Activated T-cell treated with anti-CD3 and anti-CD28 coated beads, Interleukin-2, amount 50 U/mL, for 1 hour (primary cell): ENCODE results near the gene DTD2.
A peak's percentile ranks its signal among the peaks of the same experiment; 100 is the strongest.
"Not testable (repeated sequence)": the region's sequence is repeated elsewhere in the genome, so short reads cannot be mapped to it uniquely, and the experiment has no call there.

Source experiments
- DNase-seq: peaks from one replicate; pipeline ENCODE4 v3.0.0-alpha.2; 2020

The DTD2 gene

DNA sequence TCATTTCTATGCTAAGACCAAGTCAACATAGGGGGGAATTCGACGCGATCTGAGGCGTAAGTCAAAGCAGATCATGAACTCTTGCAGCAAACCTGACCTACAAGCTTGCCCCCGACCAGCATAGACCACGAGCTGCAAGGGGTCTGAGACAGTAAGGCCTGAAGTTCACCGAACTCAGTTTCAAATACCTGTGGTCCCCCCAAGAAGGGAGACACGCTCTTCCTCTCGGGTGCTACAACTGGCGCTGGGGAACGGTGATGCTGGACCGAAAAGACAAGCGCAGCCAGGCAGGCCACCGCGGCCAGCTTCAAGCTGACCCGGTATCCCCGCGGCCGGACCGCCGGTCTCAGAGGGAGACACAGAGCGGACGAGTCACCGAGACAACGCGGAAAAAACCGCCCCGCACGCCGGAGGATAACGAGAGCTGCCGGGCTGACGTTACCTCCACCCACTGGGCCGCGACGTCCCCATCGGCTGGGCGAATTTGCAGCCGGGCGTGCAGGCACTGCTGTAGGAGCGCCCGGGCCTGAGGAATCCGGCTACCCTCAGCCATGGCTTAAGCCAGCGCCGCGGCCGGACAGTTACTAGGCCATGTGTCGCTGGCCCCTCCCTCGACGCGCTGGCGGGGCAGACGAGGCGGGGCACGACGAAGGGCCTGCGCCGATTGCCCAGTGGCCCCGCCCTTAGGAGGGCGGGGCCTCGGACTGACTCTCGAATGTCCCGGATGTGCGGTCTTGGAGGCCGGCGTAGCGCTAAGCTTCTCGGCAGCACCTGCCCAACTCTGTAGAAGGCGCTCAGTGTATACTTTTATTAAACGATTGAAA is at the start of gene DTD2:
DTD2 (minus strand) TSS at position 666 of the 824 bp plus-strand sequence; CDS start at position 553, 113 bp downstream.
- peak; percentile 93 for DNase-seq

DNA sequence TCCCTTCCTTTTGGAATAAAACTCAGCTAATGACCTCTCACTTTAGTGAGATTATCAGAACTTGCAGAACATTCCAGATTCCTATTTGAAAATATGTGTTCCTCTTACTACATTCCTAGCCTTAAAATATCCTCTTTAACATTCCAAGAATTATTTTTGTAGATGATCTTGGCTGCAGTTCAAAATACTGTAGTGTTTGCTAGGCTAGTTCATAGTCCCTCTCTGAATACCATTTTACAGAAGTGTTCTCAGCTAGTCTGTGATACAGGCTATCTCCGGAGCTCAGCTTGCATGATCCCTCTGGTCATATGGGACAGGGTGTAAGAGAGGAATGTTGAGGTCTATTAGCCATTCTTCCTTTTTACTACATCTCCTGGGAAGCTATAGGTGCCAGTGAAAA is 48.1 kb upstream of the DTD2 start:
- DNase-seq: no peak

DNA sequence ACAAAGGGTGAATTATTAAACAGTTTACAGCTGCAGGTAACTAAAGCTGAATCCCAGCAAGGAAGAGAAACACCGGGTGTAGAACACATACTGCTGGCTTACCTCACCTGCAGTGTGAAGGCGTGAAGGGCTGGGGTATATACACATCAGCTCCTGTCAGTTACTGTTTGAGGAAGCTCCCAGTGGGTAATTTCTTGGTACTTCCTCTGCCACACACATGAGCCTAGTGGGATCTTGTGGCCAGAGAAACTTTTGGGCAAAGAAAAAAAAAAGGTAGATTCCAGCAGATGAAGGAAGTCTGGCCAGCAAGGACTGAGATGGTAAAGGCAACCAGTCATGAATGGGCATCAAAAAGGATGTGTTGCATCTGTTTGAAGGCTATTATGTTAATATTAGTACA is 44.6 kb upstream of the DTD2 start:
- DNase-seq: no peak

DNA sequence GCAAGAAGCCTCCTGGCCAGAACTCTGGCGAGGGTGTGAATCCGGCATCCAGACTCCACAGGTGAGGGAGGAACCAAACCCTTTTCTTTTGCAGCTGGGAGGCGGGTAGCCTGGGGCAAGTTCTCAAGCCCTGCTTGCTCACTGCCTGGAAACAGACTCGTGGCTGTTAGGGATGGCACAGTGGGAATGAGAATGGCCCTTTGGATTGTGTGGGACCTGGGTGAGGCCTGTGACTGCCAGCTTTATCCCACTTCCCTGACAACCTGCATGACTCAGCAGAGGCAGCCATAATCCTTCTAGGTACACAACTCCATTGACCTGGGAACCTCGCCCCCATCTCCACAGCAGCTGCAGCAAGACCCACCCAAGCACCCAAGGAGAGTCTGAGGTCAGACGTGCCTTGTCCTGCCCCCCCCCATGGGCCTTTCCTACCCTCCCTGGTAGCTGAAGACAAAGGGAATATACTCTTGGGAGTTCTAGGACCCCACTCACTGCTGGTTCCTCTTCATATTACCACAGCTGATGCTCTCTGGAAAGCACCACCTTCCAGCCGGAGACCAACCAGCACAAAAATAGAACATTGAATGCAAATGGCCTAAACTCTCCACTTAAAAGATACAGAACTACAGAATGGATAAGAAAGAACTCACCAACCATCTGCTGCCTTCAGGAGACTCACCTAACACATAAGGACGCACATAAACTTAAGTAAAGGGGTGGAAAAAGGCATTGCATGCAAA is 35.6 kb upstream of the DTD2 start:
- no peak for DNase-seq

DNA sequence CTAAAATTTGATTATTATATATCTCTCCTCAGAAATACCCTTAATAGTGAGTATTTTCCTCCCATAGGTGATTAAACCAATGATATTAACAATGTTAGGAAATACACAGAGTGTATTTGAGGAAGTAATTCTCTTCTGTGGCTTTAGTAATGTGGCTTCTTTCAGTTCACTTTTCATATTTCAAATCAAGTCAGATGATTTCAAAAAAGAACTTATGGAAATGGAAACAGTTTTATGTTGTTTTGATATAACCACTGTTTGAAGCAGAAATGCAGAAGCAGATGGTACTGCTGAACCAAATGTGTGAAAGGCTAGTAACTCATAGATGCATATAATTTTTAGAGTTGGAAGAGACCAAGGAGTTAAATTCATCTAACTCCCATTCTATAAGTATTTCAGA is 32.4 kb upstream of the DTD2 start:
- no peak for DNase-seq

DNA sequence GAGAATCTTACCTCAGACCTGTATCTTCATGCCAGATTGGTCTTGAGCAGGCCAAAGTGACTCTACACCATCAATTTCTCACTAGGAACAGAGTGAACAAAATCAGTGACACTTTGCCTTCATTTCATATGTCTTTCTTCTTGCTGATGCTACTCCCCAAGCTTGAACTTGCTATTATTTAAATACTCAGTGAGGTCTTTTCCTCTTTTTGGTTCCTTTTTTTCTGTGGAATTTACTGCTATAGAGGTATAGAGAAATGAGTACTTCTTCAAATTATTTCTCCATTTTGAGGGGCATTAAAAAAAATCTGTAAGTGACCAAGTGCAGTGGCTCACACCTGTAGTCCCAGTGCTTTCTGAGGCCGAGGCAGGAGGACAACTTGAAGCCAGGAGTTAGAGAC is 30.6 kb upstream of the DTD2 start, which contains the start of gene GPR33:
GPR33 (minus strand) TSS at position 154 of the 400 bp plus-strand sequence. CDS start 4,074 bp downstream, outside the sequence.
- no peak for DNase-seq

DNA sequence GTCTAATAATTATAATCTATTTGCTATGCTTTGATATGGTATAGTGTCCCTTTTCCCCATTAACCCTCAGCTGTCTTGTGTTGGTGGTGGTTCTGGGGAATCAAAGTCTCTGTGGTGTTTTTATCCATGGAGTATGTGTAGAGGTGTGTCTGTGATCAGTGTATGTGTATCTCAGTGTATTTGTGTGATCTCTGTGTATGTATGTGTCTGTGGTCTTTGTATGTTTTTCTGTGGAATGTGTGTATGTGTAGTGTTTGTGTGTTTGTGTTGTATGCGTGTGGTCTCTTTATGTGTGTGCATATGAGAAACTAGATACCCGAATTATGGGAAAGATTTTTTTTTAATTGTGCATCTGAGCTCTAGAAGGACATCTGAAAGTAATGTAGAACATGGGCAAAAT is 29.5 kb upstream of the DTD2 start:
- DNase-seq: no peak

DNA sequence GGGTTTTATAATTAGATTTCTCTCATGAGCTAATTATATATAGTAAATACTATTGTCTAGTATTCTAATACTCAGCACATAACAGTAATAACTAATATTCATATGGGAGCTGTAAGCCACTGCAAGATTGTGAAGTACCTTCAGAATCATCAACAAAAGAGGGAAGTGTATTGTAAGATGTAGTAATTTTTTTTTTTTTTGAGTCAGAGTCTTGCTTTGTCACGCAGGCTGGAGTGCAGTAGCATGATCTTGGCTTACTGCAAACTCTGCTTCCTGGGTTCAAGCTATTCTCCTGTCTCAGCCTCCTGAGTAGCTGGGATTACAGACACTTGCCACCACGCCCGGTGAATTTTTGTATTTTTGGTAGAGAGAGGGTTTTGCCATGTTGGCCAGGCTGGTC is 27.4 kb upstream of the DTD2 start:
- no peak for DNase-seq

DNA sequence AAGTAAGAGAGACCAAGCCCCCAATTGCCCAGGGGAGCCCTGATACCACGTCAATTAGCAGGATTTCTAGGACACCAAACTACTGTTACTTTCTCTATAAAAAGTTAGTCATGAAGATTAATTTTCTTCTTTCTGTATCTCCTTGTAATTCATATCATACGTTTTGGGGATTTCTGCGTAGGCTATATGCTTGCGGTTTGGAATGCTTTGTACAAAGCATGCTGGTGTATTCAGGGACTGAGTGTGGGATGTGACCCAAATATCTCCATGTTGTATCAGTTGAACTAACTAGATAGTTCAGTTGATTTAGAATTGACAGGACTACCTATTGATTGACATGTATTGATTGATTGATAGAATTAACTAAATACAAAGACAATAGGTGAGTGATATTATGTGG is 22.9 kb upstream of the DTD2 start:
- no peak for DNase-seq

DNA sequence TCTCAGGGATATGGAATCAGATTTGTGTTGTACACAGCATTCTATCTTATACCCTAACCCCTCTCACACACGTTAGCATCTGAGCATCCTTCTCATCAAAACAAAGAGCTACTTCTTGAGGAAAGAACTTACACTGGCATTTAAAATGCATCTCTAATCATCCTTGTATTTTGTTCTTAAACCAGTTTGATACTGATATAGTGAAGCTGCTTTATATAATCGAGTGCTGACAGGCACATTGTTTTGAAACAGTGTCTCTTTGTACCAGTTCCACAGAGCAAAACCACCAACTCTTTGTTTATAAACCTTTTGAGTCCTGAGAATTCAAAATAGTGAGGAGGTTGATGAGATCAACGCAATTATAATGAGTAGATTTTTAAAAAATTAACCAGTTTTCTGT is 21.7 kb upstream of the DTD2 start:
- no peak for DNase-seq

DNA sequence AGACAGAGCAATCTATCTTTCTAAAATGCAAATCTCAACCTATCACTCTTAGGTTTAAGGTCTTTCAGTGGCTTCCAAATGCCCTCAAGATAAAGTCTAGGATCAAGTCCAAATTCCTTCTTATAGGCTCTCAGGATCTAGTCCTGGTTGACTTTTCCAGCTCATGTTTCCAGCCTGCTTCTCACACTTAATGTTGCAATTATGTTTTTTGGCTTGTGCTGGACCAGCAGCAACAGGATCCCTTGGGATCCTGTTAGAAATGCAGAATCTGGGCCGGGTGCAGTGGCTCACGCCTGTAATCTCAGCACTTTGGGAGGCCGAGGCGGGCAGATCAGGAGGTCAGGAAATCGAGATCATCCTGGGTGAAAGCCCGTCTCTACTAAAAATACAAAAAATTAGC is 19.9 kb upstream of the DTD2 start:
- DNase-seq: no peak

DNA sequence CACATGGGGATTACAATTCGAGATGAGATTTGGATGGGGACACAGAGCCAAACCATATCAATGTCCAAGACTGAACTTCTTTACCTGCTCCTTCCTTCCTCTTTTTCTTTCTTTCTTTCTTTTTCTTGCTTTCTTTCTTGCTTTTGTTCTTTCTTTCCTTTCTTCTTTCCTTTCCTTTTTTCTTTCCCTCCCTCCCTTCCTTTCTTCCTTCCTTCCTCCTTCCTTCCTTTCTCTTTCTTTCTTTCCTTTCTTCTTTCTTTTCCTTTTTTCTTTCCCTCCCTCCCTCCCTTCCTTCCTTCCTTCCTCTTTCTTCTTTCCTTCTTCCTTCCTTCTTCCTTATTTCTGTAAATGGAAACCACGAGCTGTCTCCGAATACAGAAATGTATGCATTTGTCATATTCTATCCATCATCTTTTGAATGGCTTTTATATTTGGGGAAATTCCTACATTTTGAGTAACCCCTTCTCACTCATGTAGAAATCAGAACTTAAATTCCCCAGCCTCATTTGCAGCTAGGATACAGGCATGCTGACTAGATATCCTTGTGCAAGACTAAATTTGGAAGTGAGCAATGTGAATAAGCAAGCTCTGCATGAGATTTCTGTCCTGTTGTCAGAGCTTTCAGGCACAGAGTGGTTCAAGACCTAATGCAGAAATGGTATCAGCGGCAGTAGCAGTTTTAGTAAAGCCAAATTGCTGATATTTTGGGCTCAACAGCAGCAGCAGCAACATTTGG is 19.0 kb upstream of the DTD2 start:
- DNase-seq: no peak

DNA sequence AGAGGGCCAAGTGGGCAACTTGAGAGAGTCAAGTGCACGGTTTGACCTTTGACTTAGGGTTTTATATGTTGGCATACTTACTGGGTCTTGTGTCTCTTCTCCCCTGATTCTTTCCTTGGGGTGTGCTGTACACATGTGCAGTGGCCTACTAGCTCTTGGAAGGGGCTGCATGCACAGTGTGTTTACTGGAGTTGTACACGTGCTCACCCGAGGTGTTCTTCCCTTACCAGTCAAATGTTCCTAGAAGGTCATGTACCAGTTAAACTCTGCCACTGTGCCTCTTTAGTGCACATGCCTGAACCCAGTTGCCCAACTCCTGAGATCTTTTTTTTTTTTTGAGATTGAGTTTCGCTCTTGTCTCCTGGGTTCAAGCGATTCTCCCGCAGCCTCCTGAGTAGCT is 9.2 kb upstream of the DTD2 start:
- no peak for DNase-seq

DNA sequence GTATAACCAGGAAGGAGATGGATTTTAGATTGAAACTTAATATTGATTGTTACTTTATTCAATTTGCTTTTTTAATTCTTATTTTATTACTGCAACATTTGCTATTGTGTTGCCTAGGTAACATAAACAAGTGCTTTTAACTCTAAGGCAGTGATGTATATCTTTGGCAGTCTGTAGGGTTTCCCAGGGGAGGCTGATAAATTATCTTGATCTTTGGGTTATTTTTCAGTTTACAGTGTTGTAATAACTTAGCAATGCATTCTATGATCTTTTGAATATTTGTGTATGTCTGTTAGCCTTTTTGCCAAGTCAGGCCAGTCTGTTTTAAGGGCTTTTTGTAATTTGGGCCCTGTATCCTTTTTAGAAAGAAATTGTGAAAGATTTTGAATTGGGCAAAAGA is 7.8 kb upstream of the DTD2 start:
- no peak for DNase-seq

DNA sequence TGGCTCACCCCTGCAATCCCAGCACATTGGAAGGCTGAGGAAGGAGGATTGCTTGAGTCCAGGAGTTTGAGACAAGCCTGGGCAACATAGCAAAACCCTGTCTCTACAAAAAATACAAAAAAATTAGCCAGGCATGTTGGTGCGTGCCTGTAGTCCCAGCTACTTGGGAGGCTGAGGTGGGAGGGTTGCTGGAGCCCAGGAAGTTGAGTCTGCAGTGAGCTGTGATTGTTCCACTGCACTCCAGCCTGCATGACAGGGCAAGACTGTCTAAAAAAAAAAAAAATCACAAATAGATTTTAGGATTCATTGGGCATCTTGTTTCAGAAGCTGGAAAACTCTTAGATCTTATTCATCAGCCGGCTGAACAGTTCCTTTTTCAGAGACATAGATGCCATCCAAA is 5.1 kb upstream of the DTD2 start:
- not testable (repeated sequence) for DNase-seq

DNA sequence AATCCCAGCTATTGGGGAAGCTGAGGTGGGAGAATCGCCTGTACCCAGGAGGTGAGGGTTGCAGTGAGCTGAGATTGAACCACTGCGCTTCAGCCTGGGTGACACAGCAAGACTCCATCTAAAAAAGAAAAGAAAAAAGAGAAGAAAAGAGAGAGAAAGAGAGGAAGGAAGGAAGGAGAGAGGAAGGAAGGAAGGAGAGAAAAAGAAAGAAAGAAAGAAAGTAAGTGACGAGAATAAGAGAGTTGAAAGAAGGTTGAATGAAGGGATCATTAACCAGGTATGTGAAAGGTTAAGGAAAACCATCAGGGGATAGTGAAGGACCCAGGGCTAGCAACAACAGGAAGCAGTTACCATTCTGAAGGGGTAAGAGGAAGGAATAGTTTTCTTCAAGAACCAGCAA is 4.2 kb upstream of the DTD2 start:
- no peak for DNase-seq

DNA sequence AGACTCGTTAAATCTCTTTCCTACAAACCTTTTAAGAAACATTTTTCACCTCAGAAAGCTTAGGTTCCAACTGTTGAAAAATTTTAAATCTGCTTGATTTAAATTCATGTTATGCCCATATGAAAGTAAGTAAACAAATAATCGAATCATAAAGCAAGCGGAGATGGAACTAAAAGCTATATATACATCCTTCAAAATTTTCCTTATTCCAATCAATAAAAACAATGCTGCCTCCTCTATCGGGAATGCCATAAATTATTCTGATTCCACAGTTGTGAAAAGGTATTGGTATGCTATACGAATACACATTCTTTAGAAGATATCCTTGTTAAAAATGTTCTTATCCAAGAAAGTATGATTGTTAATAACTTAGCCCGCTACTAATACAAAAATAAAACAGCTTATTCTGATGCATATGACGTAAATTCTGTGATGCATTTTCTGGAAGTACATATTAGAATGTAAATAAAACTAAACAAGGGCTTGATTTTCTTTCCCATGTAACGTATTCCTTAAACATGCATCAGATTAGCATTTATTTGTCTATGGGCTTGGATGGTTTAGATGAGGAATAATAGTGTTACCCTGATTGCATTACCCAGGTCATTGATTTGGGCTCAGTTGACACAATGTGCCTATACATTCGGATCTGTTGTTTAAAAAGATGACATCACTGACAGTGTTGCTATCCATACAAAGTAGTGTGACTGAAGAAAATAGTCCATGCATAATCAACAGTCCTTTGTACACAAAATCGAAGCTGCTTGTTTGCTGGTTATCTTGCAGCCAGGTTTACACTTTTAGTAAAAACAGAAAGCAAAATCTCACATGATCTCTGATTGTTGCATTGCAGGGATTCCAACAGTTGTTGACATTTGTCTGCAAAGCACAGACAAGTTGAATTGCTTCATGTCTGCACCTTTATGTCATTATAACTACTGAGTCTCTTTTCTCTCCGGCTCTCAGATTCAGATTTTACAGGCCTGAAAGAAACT is 656 bp upstream of the DTD2 start:
- no peak for DNase-seq

DNA sequence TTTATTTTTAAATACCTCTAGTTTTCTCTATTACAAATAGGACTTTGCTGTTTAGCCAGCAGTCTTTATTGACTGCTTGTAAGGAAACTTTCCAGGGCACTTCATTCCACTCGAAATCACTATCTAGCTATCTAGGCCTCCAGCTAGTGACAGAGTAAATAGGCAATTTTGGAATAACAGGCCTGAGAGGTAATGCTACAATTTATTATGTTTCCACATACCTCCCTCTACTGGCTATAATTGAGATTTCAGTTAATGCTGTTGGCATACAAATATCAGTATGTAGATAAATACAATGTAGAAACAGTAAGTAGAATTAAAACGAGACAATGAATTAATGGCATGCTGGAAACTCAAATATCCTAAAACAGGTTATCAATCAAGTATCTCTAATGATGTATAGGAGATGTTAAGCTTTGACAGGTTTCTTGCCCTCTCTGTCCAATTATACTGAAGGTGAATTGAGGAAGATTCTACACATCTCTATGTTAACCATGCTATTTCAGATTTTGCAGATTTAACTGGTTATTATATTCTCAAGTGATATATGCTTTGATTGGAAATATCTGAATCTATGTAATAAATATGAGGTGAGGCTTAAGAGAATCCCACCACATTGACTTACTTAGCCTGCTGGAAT is 7.2 kb downstream of the DTD2 start:
- DNase-seq: no peak

DNA sequence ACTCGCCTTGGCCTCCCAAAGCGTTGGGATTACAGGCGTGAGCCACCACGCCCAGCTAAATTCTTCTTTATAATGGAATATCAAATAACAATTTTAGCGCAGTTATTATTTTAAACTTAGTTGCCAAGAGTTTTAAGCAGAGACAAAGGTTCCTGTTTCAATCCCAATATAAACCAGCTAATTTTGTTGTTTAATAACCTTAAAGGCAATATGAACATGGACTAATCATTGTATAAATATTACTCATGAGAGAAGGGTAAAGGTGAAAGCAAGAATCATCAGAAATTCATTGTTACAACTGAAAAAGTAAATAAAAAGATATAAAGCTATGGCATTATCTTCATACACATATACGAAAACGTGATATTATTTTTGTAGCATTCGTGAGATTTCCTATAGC is 8.2 kb downstream of the DTD2 start:
- DNase-seq: no peak

DNA sequence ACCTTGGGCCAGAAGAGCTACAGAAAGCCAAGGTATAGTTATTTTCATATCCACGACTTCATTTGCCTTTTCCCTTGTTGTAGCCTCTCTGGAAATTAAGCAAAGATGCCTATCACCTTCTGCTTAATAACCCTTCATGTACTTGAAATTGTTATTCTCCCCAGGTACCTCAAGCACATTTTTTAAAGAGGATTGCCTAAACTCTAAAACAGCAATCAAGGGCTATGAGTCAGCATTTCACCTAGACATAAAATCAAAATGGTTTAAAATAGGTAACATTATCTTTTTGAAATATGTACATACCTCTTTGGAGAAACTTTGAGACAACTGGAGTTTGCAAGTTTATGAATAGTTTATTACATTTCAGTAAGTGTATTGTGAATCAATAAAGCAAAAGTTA is 11.6 kb downstream of the DTD2 start:
- no peak for DNase-seq

DNA sequence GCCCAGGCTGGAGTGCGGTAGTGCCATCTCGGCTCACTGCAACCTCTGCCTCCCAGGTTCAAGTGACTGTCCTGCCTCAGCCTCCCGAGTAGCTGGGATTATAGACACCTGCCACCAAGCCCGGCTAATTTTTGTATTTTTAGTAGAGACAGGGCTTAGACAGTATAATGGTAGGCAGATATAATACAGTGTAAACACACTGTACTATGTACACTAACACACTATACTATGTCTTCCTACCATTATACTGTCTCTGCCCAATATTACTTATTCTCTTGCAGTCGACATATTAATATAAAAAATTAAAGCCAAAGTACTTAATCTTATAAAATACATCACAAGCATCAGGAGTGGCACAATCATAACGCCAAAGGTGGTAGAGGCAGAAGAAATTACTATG is 15.0 kb downstream of the DTD2 start:
- no peak for DNase-seq
